Karpas-422 (cell line): ENCODE measurements around the gene GNB3. TPM values are rescaled to one million over a fixed set of nuclear protein-coding genes. Genes with fewer than 3 reads are reported as not detected.
"Not testable (repeated sequence)": the region's sequence is repeated elsewhere in the genome, so short reads cannot be mapped to it uniquely, and the experiment has no call there.

Experiments
- DNase-seq: peaks from one replicate; pipeline ENCODE4 v3.0.0-alpha.2; 2015
- H2AFZ ChIP-seq: fragments of 200-600 bp; sonication (generic); 2 replicates; pipeline ENCODE4 v1.6.1; 2014; ENCODE audit warnings: antibody characterized with exemption, low read length, mixed read lengths
- H3K27ac ChIP-seq: fragments of 200-600 bp; sonication (generic); 2 replicates; pipeline ENCODE4 v1.5.1; 2014; ENCODE audit warnings: mild to moderate bottlenecking, low read length, moderate library complexity
- H3K27me3 ChIP-seq: fragments of 200-600 bp; sonication (generic); 2 replicates; pipeline ENCODE4 v1.6.1; 2014; ENCODE audit warnings: low read length, mixed read lengths
- H3K36me3 ChIP-seq: fragments of 200-600 bp; sonication (generic); 2 replicates; pipeline ENCODE4 v1.6.1; 2014; ENCODE audit warnings: low read length, mixed read lengths; ENCODE audit not compliant: insufficient read depth
- H3K4me1 ChIP-seq: fragments of 200-600 bp; sonication (generic); 2 replicates; pipeline ENCODE4 v1.6.1; 2014; ENCODE audit warnings: mild to moderate bottlenecking, low read length, mixed read lengths
- H3K4me2 ChIP-seq: fragments of 200-600 bp; sonication (generic); 2 replicates; pipeline ENCODE4 v1.6.1; 2014; ENCODE audit warnings: low read length, low read depth, mild to moderate bottlenecking; ENCODE audit not compliant: poor library complexity, severe bottlenecking
- H3K4me3 ChIP-seq: fragments of 200-600 bp; sonication (generic); 2 replicates; pipeline ENCODE4 v1.5.1; 2014; ENCODE audit warnings: mild to moderate bottlenecking, antibody characterized with exemption, low read length, mixed read lengths
- H3K79me2 ChIP-seq: fragments of 200-600 bp; sonication (generic); 2 replicates; pipeline ENCODE4 v1.6.1; 2014; ENCODE audit warnings: mild to moderate bottlenecking, low read length, mixed read lengths
- H3K9ac ChIP-seq: fragments of 200-600 bp; sonication (generic); 2 replicates; pipeline ENCODE4 v1.6.0; 2014; ENCODE audit warnings: low read length
- H3K9me2 ChIP-seq: fragments of 200-600 bp; sonication (generic), shearing (Covaris generic); replicated peaks from 2 replicates; pipeline ENCODE4 v1.6.0; 2014; ENCODE audit warnings: mild to moderate bottlenecking, low read length, moderate library complexity; ENCODE audit not compliant: insufficient read depth
- H3K9me3 ChIP-seq: fragments of 300-700, 200-600 bp; sonication (generic); 2 replicates; pipeline ENCODE4 v1.6.1; 2014; ENCODE audit warnings: low read length, mixed read lengths
- H4K20me1 ChIP-seq: fragments of 200-600 bp; sonication (generic); 2 replicates; pipeline ENCODE4 v1.6.1; 2014; ENCODE audit warnings: mild to moderate bottlenecking, antibody characterized with exemption, low read length, low read depth; ENCODE audit not compliant: insufficient read depth
- total RNA-seq: library from RNA; depleted of rRNA; stranded (reverse); fragments of >200 nt; shearing (Covaris generic); gene quantifications from 2 replicates; pipeline ENCODE4 v1.2.3, GENCODE V29; 2014; ENCODE audit warnings: low replicate concordance; rRNA removed

The GNB3 gene
- total RNA-seq, 1 experiment from 2014 or later: 14.9 TPM

DNA sequence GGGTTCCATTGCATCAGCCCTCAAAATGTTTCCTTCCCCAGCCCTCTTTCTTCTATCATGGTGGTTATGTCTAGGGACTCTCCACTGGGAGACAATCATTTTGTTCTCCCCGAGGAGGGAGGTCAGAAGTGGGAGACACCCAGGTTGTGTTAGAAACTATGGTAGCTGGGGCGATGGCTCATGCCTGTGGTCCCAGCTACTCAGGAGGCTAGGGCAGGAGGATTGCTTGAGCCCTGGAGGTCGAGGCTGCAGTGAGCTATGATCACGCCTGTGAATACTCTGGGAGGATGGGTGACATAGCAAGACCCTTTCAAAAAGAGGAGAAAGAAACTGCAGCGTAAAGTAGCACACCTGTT, 50.9 kb downstream of the GNB3 start:
- H3K4me1 ChIP-seq: peaks cover 14% of the 10 kb centered on the region
- no peaks in the 10 kb centered on the region for H4K20me1 ChIP-seq
- peaks cover 4% of the 10 kb centered on the region; the same call in 1 of the 2 replicates for H3K36me3 ChIP-seq
- no peak overlapping the region for H3K27ac ChIP-seq
- peak overlapping the region; percentile 57; the same call in 1 of the 2 replicates for H3K4me3 ChIP-seq
- H2AFZ ChIP-seq: peak overlapping the region; percentile 93; the same call in 1 of the 2 replicates
- H3K9me3 ChIP-seq: no peaks in the 10 kb centered on the region
- no peaks in the 10 kb centered on the region for H3K27me3 ChIP-seq
- H3K79me2 ChIP-seq: no peaks in the 10 kb centered on the region
- peak overlapping the region; percentile 68 for H3K4me2 ChIP-seq
- no peaks in the 10 kb centered on the region for H3K9me2 ChIP-seq
- peak overlapping the region; percentile 64 for H3K9ac ChIP-seq
- DNase-seq: no peak

DNA sequence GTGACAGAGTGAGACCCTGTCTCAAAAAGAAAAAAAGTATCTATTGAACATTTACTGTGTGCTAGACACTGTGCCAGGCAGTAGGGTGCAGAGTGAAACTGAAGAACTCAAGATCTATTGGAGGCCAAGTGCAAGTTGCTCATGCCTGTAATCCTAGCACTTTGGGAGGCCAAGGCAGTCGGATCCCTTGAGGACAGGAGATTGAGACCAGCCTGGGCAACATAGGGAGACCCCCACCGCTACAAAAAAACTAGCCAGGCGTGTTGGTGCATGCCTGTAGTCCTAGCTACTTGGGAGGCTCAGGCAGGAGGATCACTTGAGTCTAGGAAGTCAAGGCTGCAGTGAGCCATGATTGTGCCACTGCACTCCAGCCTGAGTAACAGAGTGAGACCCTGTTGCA, 52.0 kb downstream of the GNB3 start:
- not testable (repeated sequence) for H3K4me3 ChIP-seq, H2AFZ ChIP-seq, H3K79me2 ChIP-seq, H3K9me3 ChIP-seq, H3K36me3 ChIP-seq, H3K9ac ChIP-seq, H3K27me3 ChIP-seq, H3K9me2 ChIP-seq, H4K20me1 ChIP-seq, DNase-seq, H3K27ac ChIP-seq, H3K4me2 ChIP-seq
- peaks cover 14% of the 10 kb centered on the region for H3K4me1 ChIP-seq

DNA sequence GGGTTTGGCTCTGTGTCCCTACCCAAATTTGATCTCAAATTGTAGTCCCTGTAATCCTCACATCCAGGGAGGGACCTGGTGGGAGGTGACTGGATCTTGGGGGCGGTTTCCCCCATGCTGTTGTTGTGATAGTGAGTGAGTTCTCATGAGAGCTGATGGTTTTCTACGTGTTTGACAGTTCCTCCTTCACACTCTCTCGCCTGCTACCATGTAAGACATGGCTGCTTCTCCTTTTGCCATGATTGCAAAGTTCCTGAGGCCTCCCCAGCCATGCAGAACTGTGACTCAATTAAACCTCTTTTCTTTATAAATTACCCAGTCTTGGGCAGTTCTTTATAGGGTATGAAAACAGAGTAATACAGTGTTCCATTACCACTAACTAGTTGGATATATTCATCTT, 53.6 kb downstream of the GNB3 start:
- Histone ChIP-seq H2AFZ (no peak overlapping the region), H3K79me2 (no peaks in the 10 kb centered on the region), H3K4me2 (no peak overlapping the region), H4K20me1 (no peaks in the 10 kb centered on the region), H3K4me1 (peaks cover 14% of the 10 kb centered on the region), H3K4me3 (no peak overlapping the region), H3K36me3 (no peaks in the 10 kb centered on the region), H3K9me3 (no peaks in the 10 kb centered on the region), H3K27me3 (no peaks in the 10 kb centered on the region), H3K27ac (no peak overlapping the region), H3K9me2 (no peaks in the 10 kb centered on the region), H3K9ac (no peak overlapping the region)
- no peak for DNase-seq

Other genes starting within 250 kb of the GNB3 start
- 216 and 315 TPM in 2 replicates for gene CHD4, start 233.5 kb upstream of the GNB3 start, total RNA-seq
- 10.3 and 14.6 TPM in 2 replicates for gene LPAR5, start 205.0 kb upstream of the GNB3 start, total RNA-seq
- gene ACRBP, start 193.5 kb upstream of the GNB3 start, total RNA-seq: 2.2 and 4.2 TPM in 2 replicates
- gene ING4, start 177.8 kb upstream of the GNB3 start, total RNA-seq: 40.1 and 52.9 TPM in 2 replicates
- gene ZNF384, start 151.6 kb upstream of the GNB3 start, total RNA-seq: 35.5 and 39.2 TPM in 2 replicates
- not detected in 2 replicates for gene PIANP, start 140.1 kb upstream of the GNB3 start, total RNA-seq
- gene COPS7A, start 116.9 kb upstream of the GNB3 start, total RNA-seq: 39.2 and 42.9 TPM in 2 replicates
- gene MLF2, start 87.8 kb upstream of the GNB3 start, total RNA-seq: 183 and 263 TPM in 2 replicates
- 5.0 and 7.3 TPM in 2 replicates for gene PTMS, start 74.6 kb upstream of the GNB3 start, total RNA-seq
- 0.22 and 0.32 TPM in 2 replicates for gene LAG3, start 68.4 kb upstream of the GNB3 start, total RNA-seq
- gene CD4, start 51.4 kb upstream of the GNB3 start, total RNA-seq: not detected in 2 replicates
- not detected in 2 replicates for gene GPR162, start 19.1 kb upstream of the GNB3 start, total RNA-seq
- gene P3H3, start 12.5 kb upstream of the GNB3 start, total RNA-seq: 3.1 and 8.3 TPM in 2 replicates
- gene CDCA3, start 10.4 kb downstream of the GNB3 start, total RNA-seq: 47.6 and 70.0 TPM in 2 replicates
- 36.9 and 66.6 TPM in 2 replicates for gene USP5, start 11.2 kb downstream of the GNB3 start, total RNA-seq
- gene TPI1, start 26.6 kb downstream of the GNB3 start, total RNA-seq: 1,584 and 1,673 TPM in 2 replicates
- gene SPSB2, start 32.4 kb downstream of the GNB3 start, total RNA-seq: 5.9 and 7.4 TPM in 2 replicates
- gene LRRC23, start 63.9 kb downstream of the GNB3 start, total RNA-seq: 8.7 and 9.7 TPM in 2 replicates
- gene ENO2, start 73.7 kb downstream of the GNB3 start, total RNA-seq: 40.3 and 43.1 TPM in 2 replicates
- gene ATN1, start 87.0 kb downstream of the GNB3 start, total RNA-seq: 8.8 and 11.7 TPM in 2 replicates
- gene RNU7-1, start 102.9 kb downstream of the GNB3 start, total RNA-seq: not detected in 2 replicates
- gene C12orf57, start 103.1 kb downstream of the GNB3 start, total RNA-seq: 264 and 402 TPM in 2 replicates
- gene PTPN6, start 110.4 kb downstream of the GNB3 start, total RNA-seq: 411 and 673 TPM in 2 replicates
- gene PHB2, start 129.7 kb downstream of the GNB3 start, total RNA-seq: 353 and 644 TPM in 2 replicates
- gene EMG1, start 130.0 kb downstream of the GNB3 start, total RNA-seq: 56.6 and 71.1 TPM in 2 replicates
- 21.6 and 42.7 TPM in 2 replicates for gene LPCAT3, start 177.6 kb downstream of the GNB3 start, total RNA-seq
- 4.7 TPM in 1 of 2 replicates, not detected in the other for gene C1S, start 219.8 kb downstream of the GNB3 start, total RNA-seq